Bone marrow (tissue), 2 donors: ENCODE measurements around the gene KRT17.

Experiments
- DNase-seq, 2 donors: peaks; one replicate each; lab custom pipeline; 2025; lab: John Stamatoyannopoulos, UW

KRT17 gene

DNA sequence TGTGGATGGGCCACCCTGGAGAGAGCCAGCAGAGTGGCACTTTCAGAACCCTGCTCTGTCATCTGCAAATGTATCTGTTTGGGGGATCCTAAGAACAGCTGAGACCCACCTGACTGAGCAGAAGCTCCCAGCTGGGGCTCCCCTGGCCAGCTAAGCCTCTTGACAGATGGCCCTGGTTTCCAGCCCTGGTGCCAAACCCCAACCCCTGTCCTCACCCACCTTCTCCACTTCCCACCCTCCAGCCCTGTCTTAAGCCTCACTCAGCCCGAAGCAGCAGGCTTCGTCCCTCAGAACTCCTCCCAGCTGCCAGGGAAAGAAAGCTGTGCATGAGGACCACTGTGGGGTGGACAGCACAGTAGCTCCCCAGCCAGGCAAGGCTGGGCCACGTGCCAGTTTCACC, 49.0 kb downstream of the KRT17 start:
- DNase-seq, result no peak

GRCh38 chr17:41571561-41572434, 52.6 kb downstream of the KRT17 start, which contains the start of gene KRT9:
Gene KRT9 (minus strand): TSS chr17:41572059. CDS start chr17:41571992, 67 bp downstream.
- DNase-seq, result no peak
